Fibroblast of lung (primary cell): ENCODE data around the gene THAP2.

ENCODE experiments used
- CTCF ChIP-seq, 2 donors: IDR thresholded peaks in 1 of 2; conservative IDR thresholded peaks in 1 of 2; 1 replicate in 1 of 2; 2 replicates in 1 of 2; pipeline ENCODE4 v1.5.1; 2011 to 2012; ENCODE audit warnings: low read length in 2 of 2, control low read depth in 1 of 2, inconsistent platforms in 1 of 2, low read depth in 1 of 2, mild to moderate bottlenecking in 1 of 2
- EZH2 ChIP-seq: IDR thresholded peaks from 2 replicates; pipeline ENCODE4 v1.5.1; 2012; ENCODE audit warnings: low read length, control low read depth, mild to moderate bottlenecking; ENCODE audit errors: missing control alignments

GRCh38 chr12:71662849-71663560 is 1.1 kb upstream of the THAP2 start:
- no peak for TF ChIP-seq CTCF (conservative IDR thresholded peaks at IDR 0.05 in 1 of 2, IDR thresholded peaks at IDR 0.05 in 1 of 2; ENCODE audit: low read depth in 1 of 2, low read length in 2 of 2)
- TF ChIP-seq EZH2 = no peak
